NCI-H526 treated with DMSO at 0.1 percent for 48 hours (cell line): ENCODE measurements around the gene CXorf66.
"Not testable (repeated sequence)": the region's sequence is repeated elsewhere in the genome, so short reads cannot be mapped to it uniquely, and the experiment has no call there.

Experiments used
- DNase-seq: peaks from one replicate; lab custom pipeline; 2025; lab: John Stamatoyannopoulos, UW

Gene CXorf66

GRCh38 chrX:139965421-139965820 lies at the start of gene CXorf66:
Gene CXorf66, minus strand, starts transcription at chrX:139965521. Its CDS starts 25 bp downstream, at chrX:139965496.
- no peak for DNase-seq

GRCh38 chrX:139982856-139983255 lies 17.5 kb upstream of the CXorf66 start:
- DNase-seq, result no peak

GRCh38 chrX:139974471-139974870 lies 9.2 kb upstream of the CXorf66 start:
- no peak for DNase-seq

GRCh38 chrX:139972629-139973624 lies 7.6 kb upstream of the CXorf66 start:
- DNase-seq, result no peak

GRCh38 chrX:139972113-139972512 lies 6.8 kb upstream of the CXorf66 start:
- DNase-seq, result no peak

- DNase-seq, result no peak
Observed at GRCh38 chrX:139971394-139971749, 6.1 kb upstream of the CXorf66 start.

- DNase-seq, result no peak
Observed at GRCh38 chrX:139969286-139969685, 4.0 kb upstream of the CXorf66 start.

GRCh38 chrX:139967750-139968149 lies 2.4 kb upstream of the CXorf66 start:
- no peak for DNase-seq

- no peak for DNase-seq
Observed at GRCh38 chrX:139967300-139967699, 2.0 kb upstream of the CXorf66 start.

GRCh38 chrX:139966159-139966558 lies 838 bp upstream of the CXorf66 start:
- DNase-seq, result not testable (repeated sequence)

GRCh38 chrX:139961091-139961490 lies 4.2 kb downstream of the CXorf66 start:
- not testable (repeated sequence) for DNase-seq

GRCh38 chrX:139949703-139950102 lies 15.6 kb downstream of the CXorf66 start:
- DNase-seq, result no peak

GRCh38 chrX:139945075-139945474 lies 20.2 kb downstream of the CXorf66 start:
- DNase-seq, result no peak

- no peak for DNase-seq
Observed at GRCh38 chrX:139936259-139936658, 29.1 kb downstream of the CXorf66 start.

- DNase-seq, result no peak
Observed at GRCh38 chrX:139933904-139934303, 31.4 kb downstream of the CXorf66 start.

GRCh38 chrX:139932901-139933796 lies 32.2 kb downstream of the CXorf66 start, which contains the start of gene ATP11C:
Gene ATP11C, minus strand, starts transcription at chrX:139933053. Its CDS starts 1,011 bp downstream, at chrX:139932042.
- DNase-seq, result peak; percentile 49

GRCh38 chrX:139932073-139932900 lies 33.0 kb downstream of the CXorf66 start:
- DNase-seq, result peak; percentile 49

GRCh38 chrX:139931646-139932072 lies 33.7 kb downstream of the CXorf66 start:
- DNase-seq, result no peak

- peak; percentile 46 for DNase-seq
Observed at GRCh38 chrX:139930916-139931645, 34.2 kb downstream of the CXorf66 start.

- DNase-seq, result no peak
Observed at GRCh38 chrX:139930401-139930800, 34.9 kb downstream of the CXorf66 start.

- no peak for DNase-seq
Observed at GRCh38 chrX:139929876-139930275, 35.4 kb downstream of the CXorf66 start.
